Stimulated activated CD8-positive, alpha-beta memory T cell treated with anti-CD3 and anti-CD28 coated beads, Interleukin-2, amount 100 ng/mL, for 48 hours (primary cell): Measurements from ENCODE around the gene KRTAP10-6.
"Not testable (repeated sequence)": the region's sequence is repeated elsewhere in the genome, so short reads cannot be mapped to it uniquely, and the experiment has no call there.

ENCODE experiments used
- DNase-seq, 2 donors: peaks; one replicate each; pipeline ENCODE4 v3.0.0-alpha.2; 2020; ENCODE audit warnings: low read depth in 2 of 2

The KRTAP10-6 gene

GRCh38 chr21:44592446-44593311 is at the start of gene KRTAP10-6:
TSS of gene KRTAP10-6 (minus strand) at chr21:44592505. CDS start at chr21:44592484, 21 bp downstream.
- DNase-seq, result no peak

- DNase-seq, result no peak
These were observed 48.5 kb upstream of the KRTAP10-6 start for GRCh38 chr21:44640761-44641160.

- DNase-seq, result no peak
These were observed 47.0 kb upstream of the KRTAP10-6 start for GRCh38 chr21:44639331-44639655.

GRCh38 chr21:44638506-44639330 is 46.4 kb upstream of the KRTAP10-6 start:
- not testable (repeated sequence) for DNase-seq

- not testable (repeated sequence) for DNase-seq
These were observed 45.6 kb upstream of the KRTAP10-6 start for GRCh38 chr21:44637851-44638348.

- DNase-seq, result no peak
These were observed 44.9 kb upstream of the KRTAP10-6 start, which contains the start of gene KRTAP10-10 for GRCh38 chr21:44637018-44637850. TSS of gene KRTAP10-10 (plus strand) at chr21:44637356. CDS start at chr21:44637418, 62 bp downstream.

- no peak for DNase-seq
These were observed 44.1 kb upstream of the KRTAP10-6 start for GRCh38 chr21:44636209-44637017.

GRCh38 chr21:44632067-44632466 is 39.8 kb upstream of the KRTAP10-6 start:
- DNase-seq, result no peak

GRCh38 chr21:44630440-44630839 is 38.1 kb upstream of the KRTAP10-6 start:
- DNase-seq, result no peak

- no peak for DNase-seq
These were observed 36.5 kb upstream of the KRTAP10-6 start for GRCh38 chr21:44628707-44629391.

- DNase-seq, result not testable (repeated sequence)
These were observed 35.5 kb upstream of the KRTAP10-6 start for GRCh38 chr21:44627831-44628233.

GRCh38 chr21:44627181-44627822 is 35.0 kb upstream of the KRTAP10-6 start:
- DNase-seq, result not testable (repeated sequence)

GRCh38 chr21:44626673-44627143 is 34.4 kb upstream of the KRTAP10-6 start, which contains the start of gene KRTAP10-9:
TSS of gene KRTAP10-9 (plus strand) at chr21:44627093. CDS start at chr21:44627172, 79 bp downstream.
- no peak for DNase-seq

- no peak for DNase-seq
These were observed 34.0 kb upstream of the KRTAP10-6 start for GRCh38 chr21:44626262-44626661.

GRCh38 chr21:44625756-44626155 is 33.5 kb upstream of the KRTAP10-6 start:
- DNase-seq, result no peak

GRCh38 chr21:44623575-44623974 is 31.3 kb upstream of the KRTAP10-6 start:
- DNase-seq, result no peak

GRCh38 chr21:44619886-44620285 is 27.6 kb upstream of the KRTAP10-6 start:
- no peak for DNase-seq

GRCh38 chr21:44618909-44619308 is 26.6 kb upstream of the KRTAP10-6 start:
- DNase-seq, result peak in 1 of 2 donors; percentile 13

- DNase-seq, result no peak
These were observed 26.2 kb upstream of the KRTAP10-6 start for GRCh38 chr21:44618504-44618903.
